OCI-LY3 (cell line): ENCODE measurements around the gene MED12L.

ENCODE experiments used
- CTCF ChIP-seq: fragments of 200-600, 300-600 bp; sonication (generic); IDR thresholded peaks from 2 replicates; pipeline ENCODE4 v1.5.1; 2014; ENCODE audit warnings: antibody characterized with exemption, low read length, low read depth
- EZH2phosphoT487 ChIP-seq: fragments of 200-600 bp; shearing (Covaris generic); IDR thresholded peaks from 2 replicates; pipeline ENCODE4 v1.6.1; 2018; ENCODE audit warnings: antibody characterized with exemption, mixed run types, low read depth

- TF ChIP-seq CTCF (no peak), EZH2phosphoT487 (no peak)
Measured at GRCh38 chr3:151331696-151332095, 246.2 kb downstream of the MED12L start.
